ENCODE results near the gene CLHC1.

The CLHC1 gene

DNA sequence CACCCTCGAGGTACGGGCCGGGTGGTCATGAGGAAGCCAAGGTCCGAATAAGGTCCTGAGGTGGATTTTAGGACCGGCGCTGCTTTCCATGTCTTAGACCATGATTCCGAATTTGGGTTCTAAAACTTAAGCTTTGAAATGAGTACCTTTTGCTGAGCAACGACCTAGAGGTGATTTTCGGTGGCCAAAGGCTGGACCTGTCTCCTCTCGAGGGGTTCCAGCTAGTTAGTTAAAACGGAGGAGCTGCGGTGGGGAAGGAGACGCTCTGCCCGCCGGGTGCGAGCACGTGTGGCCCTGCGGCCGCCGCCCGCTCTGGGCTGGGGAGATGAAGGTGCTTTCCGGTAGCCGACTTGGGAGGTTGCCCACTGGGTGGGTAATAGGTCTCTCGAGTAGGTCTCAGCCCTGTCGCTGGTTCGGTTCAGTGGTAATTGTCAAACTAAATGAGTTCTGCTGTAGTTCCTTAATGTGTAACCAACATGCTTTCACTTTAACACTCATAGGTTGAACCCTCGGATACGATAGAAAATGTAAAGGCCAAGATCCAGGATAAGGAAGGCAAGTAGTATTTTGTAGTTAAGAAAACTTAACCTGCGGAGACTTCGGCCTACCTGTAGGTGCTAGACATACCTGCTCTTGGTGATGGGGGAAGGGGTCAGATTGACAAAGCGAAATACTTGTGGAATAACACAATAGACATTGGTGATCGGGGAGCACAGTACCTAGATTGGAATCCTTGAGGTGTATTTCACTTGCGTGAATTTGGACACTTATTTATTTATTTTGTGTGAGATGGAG, 967 bp upstream of the CLHC1 start:
- TF ChIP-seq SPI1 (IDR thresholded peaks at IDR 0.05; ENCODE audit: borderline replicate concordance, low read depth) (no peak), GABPA (IDR thresholded peaks at IDR 0.05; ENCODE audit: low read depth) (no peak), POLR2AphosphoS5 (IDR thresholded peaks at IDR 0.05; ENCODE audit: low read depth) (no peak; the same call in 1 of the 2 replicates)
- TF ChIP-seq, protein P1, sequence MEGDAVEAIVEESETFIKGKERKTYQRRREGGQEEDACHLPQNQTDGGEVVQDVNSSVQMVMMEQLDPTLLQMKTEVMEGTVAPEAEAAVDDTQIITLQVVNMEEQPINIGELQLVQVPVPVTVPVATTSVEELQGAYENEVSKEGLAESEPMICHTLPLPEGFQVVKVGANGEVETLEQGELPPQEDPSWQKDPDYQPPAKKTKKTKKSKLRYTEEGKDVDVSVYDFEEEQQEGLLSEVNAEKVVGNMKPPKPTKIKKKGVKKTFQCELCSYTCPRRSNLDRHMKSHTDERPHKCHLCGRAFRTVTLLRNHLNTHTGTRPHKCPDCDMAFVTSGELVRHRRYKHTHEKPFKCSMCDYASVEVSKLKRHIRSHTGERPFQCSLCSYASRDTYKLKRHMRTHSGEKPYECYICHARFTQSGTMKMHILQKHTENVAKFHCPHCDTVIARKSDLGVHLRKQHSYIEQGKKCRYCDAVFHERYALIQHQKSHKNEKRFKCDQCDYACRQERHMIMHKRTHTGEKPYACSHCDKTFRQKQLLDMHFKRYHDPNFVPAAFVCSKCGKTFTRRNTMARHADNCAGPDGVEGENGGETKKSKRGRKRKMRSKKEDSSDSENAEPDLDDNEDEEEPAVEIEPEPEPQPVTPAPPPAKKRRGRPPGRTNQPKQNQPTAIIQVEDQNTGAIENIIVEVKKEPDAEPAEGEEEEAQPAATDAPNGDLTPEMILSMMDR (IDR thresholded peaks at IDR 0.05; ENCODE audit: insufficient read depth, low read length) = no peak
- TF ChIP-seq, protein P2, sequence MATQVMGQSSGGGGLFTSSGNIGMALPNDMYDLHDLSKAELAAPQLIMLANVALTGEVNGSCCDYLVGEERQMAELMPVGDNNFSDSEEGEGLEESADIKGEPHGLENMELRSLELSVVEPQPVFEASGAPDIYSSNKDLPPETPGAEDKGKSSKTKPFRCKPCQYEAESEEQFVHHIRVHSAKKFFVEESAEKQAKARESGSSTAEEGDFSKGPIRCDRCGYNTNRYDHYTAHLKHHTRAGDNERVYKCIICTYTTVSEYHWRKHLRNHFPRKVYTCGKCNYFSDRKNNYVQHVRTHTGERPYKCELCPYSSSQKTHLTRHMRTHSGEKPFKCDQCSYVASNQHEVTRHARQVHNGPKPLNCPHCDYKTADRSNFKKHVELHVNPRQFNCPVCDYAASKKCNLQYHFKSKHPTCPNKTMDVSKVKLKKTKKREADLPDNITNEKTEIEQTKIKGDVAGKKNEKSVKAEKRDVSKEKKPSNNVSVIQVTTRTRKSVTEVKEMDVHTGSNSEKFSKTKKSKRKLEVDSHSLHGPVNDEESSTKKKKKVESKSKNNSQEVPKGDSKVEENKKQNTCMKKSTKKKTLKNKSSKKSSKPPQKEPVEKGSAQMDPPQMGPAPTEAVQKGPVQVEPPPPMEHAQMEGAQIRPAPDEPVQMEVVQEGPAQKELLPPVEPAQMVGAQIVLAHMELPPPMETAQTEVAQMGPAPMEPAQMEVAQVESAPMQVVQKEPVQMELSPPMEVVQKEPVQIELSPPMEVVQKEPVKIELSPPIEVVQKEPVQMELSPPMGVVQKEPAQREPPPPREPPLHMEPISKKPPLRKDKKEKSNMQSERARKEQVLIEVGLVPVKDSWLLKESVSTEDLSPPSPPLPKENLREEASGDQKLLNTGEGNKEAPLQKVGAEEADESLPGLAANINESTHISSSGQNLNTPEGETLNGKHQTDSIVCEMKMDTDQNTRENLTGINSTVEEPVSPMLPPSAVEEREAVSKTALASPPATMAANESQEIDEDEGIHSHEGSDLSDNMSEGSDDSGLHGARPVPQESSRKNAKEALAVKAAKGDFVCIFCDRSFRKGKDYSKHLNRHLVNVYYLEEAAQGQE (IDR thresholded peaks at IDR 0.05; ENCODE audit: insufficient replicate concordance, low read depth) = no peak
- H3K27ac ChIP-seq (replicated peaks) = peak overlapping the region; percentile 98
- no peak for DNase-seq (ENCODE audit: low read depth in 1 of 2, low spot score in 1 of 2)

DNA sequence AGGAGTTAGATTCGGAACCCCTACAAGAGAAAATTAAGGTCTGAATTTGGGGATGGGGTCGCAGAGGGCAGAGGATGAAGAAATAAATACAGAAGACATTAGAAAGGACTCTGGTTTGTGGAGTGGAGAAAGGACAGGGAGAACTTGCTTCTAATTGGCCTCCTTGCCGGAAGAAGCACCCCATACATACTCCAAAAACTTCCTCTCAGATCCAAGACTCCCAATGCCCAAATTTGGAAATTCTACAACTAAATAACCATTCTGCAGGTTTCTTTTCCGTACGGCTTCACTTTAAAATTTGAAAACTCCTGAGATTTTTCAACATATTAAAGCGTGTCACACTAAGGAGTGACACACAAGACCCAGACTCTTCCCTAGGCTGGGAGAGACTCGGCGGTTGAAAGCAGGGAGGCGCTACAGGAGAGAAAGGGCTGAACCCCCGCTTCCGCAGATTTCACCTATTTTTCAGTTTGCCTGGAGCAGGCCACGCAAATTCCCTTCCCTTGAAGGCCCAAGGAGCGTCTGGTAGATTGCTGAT, 478 bp downstream of the CLHC1 start:
- TF ChIP-seq SPI1 (IDR thresholded peaks at IDR 0.05; ENCODE audit: borderline replicate concordance, low read depth) = no peak
- no peak for TF ChIP-seq POLR2AphosphoS5 (IDR thresholded peaks at IDR 0.05; ENCODE audit: low read depth)
- no peak for TF ChIP-seq GABPA (IDR thresholded peaks at IDR 0.05; ENCODE audit: low read depth)
- TF ChIP-seq, protein P2 (IDR thresholded peaks at IDR 0.05; ENCODE audit: insufficient replicate concordance, low read depth) = no peak
- TF ChIP-seq, protein P1 (IDR thresholded peaks at IDR 0.05; ENCODE audit: insufficient read depth, low read length) = no peak
- H3K4me3 ChIP-seq (replicated peaks; ENCODE audit: insufficient read depth, low read length) = peak overlapping the region; percentile 94
- peak overlapping the region; percentile 98 for H3K27ac ChIP-seq (replicated peaks)
- no peaks in the 10 kb centered on the region for H3K27me3 ChIP-seq (ENCODE audit: insufficient read depth, poor library complexity, severe bottlenecking)
- DNase-seq (ENCODE audit: low read depth in 1 of 2, low spot score in 1 of 2) = peak in 1 of 2 experiments; percentile 25

More for the DNA sequence above, 967 bp upstream of the CLHC1 start:
- Histone ChIP-seq H3K4me3 (replicated peaks; ENCODE audit: insufficient read depth, low read length) (peak overlapping the region; percentile 94), H3K27me3 (ENCODE audit: insufficient read depth, poor library complexity, severe bottlenecking) (no peaks in the 10 kb centered on the region)

DNA sequence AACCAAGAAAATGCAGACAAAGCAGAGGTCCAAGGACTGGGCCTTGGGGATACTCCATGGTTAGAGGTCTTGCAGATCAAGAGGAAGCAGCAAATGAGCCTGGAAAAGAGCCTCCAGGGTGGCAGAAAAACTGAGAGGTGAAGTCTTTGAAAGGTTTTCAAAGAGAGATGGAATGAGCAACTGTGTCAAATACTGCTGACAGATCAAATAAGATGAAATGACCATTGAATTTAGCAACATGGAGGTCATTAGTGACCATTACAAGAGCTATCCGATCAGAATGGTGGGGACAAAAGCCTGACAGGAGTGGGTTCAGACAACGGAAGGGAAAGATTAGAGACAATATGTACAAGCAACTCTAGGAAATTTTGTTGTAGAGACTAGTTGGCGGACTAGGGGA, 1.5 kb downstream of the CLHC1 start:
- TF ChIP-seq, protein P1 (IDR thresholded peaks at IDR 0.05; ENCODE audit: insufficient read depth, low read length) = no peak
- TF ChIP-seq, protein P2 (IDR thresholded peaks at IDR 0.05; ENCODE audit: insufficient replicate concordance, low read depth) = no peak
- TF ChIP-seq SPI1 (IDR thresholded peaks at IDR 0.05; ENCODE audit: borderline replicate concordance, low read depth) (no peak), GABPA (IDR thresholded peaks at IDR 0.05; ENCODE audit: low read depth) (no peak), POLR2AphosphoS5 (IDR thresholded peaks at IDR 0.05; ENCODE audit: low read depth) (no peak)
- no peak overlapping the region for H3K4me3 ChIP-seq (replicated peaks; ENCODE audit: insufficient read depth, low read length)
- no peak overlapping the region for H3K27ac ChIP-seq (replicated peaks)

More for the DNA sequence above, 1.5 kb downstream of the CLHC1 start:
- no peaks in the 10 kb centered on the region for H3K27me3 ChIP-seq (ENCODE audit: insufficient read depth, poor library complexity, severe bottlenecking)
- no peak for DNase-seq (ENCODE audit: low read depth in 1 of 2, low spot score in 1 of 2)

Measured in HL-60 (cell line).